Astrocyte (in vitro differentiated cells and primary cell): ENCODE results near the gene POU6F2. TPM values are rescaled to one million over a fixed set of nuclear protein-coding genes. Genes with fewer than 3 reads are reported as not detected.

ENCODE experiments used
- DNase-seq: peaks from one replicate; pipeline ENCODE4 v3.0.0-alpha.2; 2010; ENCODE audit warnings: low read depth
- FAIRE-seq: peaks from 2 replicates; lab custom pipeline; 2011; peaks lifted over from hg19 to GRCh38; lab: Jason Lieb, UNC
- H2AFZ ChIP-seq: 2 replicates; pipeline ENCODE4 v1.6.0; 2012; ENCODE audit warnings: low read depth, low read length, inconsistent platforms
- H3K27ac ChIP-seq: 2 replicates; pipeline ENCODE4 v1.5.1; 2011; ENCODE audit warnings: low read depth, low read length, inconsistent platforms
- H3K27me3 ChIP-seq: 2 replicates; pipeline ENCODE4 v1.6.0; 2011; ENCODE audit warnings: low read length, inconsistent platforms; ENCODE audit not compliant: insufficient read depth
- H3K36me3 ChIP-seq: 2 replicates; pipeline ENCODE4 v1.5.1; 2011; ENCODE audit warnings: low read length, inconsistent platforms; ENCODE audit not compliant: insufficient read depth
- H3K4me1 ChIP-seq: 2 replicates; pipeline ENCODE4 v1.5.1; 2011; ENCODE audit warnings: low read length, inconsistent platforms; ENCODE audit not compliant: insufficient read depth
- H3K4me2 ChIP-seq: 2 replicates; pipeline ENCODE4 v1.6.0; 2012; ENCODE audit warnings: low read length, inconsistent platforms
- H3K4me3 ChIP-seq: 2 replicates; pipeline ENCODE4 v1.5.1; 2011; ENCODE audit warnings: low read depth, mild to moderate bottlenecking, low read length, inconsistent platforms; ENCODE audit not compliant: insufficient read depth
- H3K79me2 ChIP-seq: 2 replicates; pipeline ENCODE4 v1.6.0; 2012; ENCODE audit warnings: mild to moderate bottlenecking, low read length, inconsistent platforms; ENCODE audit not compliant: insufficient read depth
- H3K9ac ChIP-seq: 2 replicates; pipeline ENCODE4 v1.6.0; 2012; ENCODE audit warnings: mild to moderate bottlenecking, low read length, inconsistent platforms
- H3K9me3 ChIP-seq: 2 replicates; pipeline ENCODE4 v1.5.1; 2012; ENCODE audit warnings: low read depth, mild to moderate bottlenecking, low read length, inconsistent platforms; ENCODE audit not compliant: insufficient read depth
- H4K20me1 ChIP-seq: 2 replicates; pipeline ENCODE4 v1.6.0; 2012; ENCODE audit warnings: low read length, inconsistent platforms; ENCODE audit not compliant: insufficient read depth
- H3K27ac Mint-ChIP-seq: one replicate; pipeline ENCODE4 v1.8.0; 2021; ENCODE audit warnings: mild to moderate bottlenecking, mixed read lengths; ENCODE audit not compliant: unreplicated experiment
- H3K27me3 Mint-ChIP-seq: one replicate; pipeline ENCODE4 v1.8.0; 2021; ENCODE audit warnings: low read depth, mixed read lengths; ENCODE audit not compliant: unreplicated experiment
- H3K36me3 Mint-ChIP-seq: one replicate; pipeline ENCODE4 v1.8.0; 2021; ENCODE audit warnings: low read depth, mixed read lengths; ENCODE audit not compliant: unreplicated experiment
- H3K4me1 Mint-ChIP-seq: one replicate; pipeline ENCODE4 v1.8.0; 2021; ENCODE audit warnings: low read depth, mixed read lengths; ENCODE audit not compliant: unreplicated experiment
- H3K4me3 Mint-ChIP-seq: one replicate; pipeline ENCODE4 v1.8.0; 2021; ENCODE audit warnings: mild to moderate bottlenecking, moderate library complexity, mixed read lengths; ENCODE audit not compliant: unreplicated experiment
- H3K9me3 Mint-ChIP-seq: one replicate; pipeline ENCODE4 v1.8.0; 2021; ENCODE audit warnings: mild to moderate bottlenecking, mixed read lengths; ENCODE audit not compliant: unreplicated experiment
- EZH2 ChIP-seq: IDR thresholded peaks from 2 replicates; pipeline ENCODE4 v1.6.1; 2012; ENCODE audit warnings: mild to moderate bottlenecking, low read length, inconsistent platforms; ENCODE audit not compliant: insufficient read depth
- total RNA-seq: library from RNA; stranded (reverse); gene quantifications from 2 replicates; pipeline ENCODE4 v1.2.1, GENCODE V29; 2021
- TF ChIP-seq, protein P1 (sequence below): IDR thresholded peaks from 2 replicates; pipeline ENCODE4 v1.5.1; 2011; ENCODE audit warnings: low read depth, mild to moderate bottlenecking, inconsistent platforms, low read length, moderate library complexity; ENCODE audit not compliant: insufficient read depth

POU6F2 gene
- total RNA-seq, 1 donor from 2014 or later: 0.45 TPM

GRCh38 chr7:39306016-39306570, 328.4 kb downstream of the POU6F2 start:
- Histone ChIP-seq H3K27ac (no peak overlapping the region), H3K9ac (no peak overlapping the region), H3K4me1 (no peaks in the 10 kb centered on the region), H3K79me2 (no peaks in the 10 kb centered on the region), H2AFZ (no peak overlapping the region), H3K4me2 (no peak overlapping the region), H4K20me1 (no peaks in the 10 kb centered on the region), H3K27me3 (no peaks in the 10 kb centered on the region), H3K9me3 (no peaks in the 10 kb centered on the region), H3K4me3 (no peak overlapping the region), H3K36me3 (no peaks in the 10 kb centered on the region)
- peaks cover 1% of the 10 kb centered on the region for H3K9me3 Mint-ChIP-seq
- H3K4me3 Mint-ChIP-seq: no peak overlapping the region
- H3K36me3 Mint-ChIP-seq: no peaks in the 10 kb centered on the region
- H3K27ac Mint-ChIP-seq: no peak overlapping the region
- DNase-seq (no peak), FAIRE-seq (no peak)
- H3K27me3 Mint-ChIP-seq: peaks cover 4% of the 10 kb centered on the region
- H3K4me1 Mint-ChIP-seq: peaks cover 11% of the 10 kb centered on the region
- TF ChIP-seq, protein P1, sequence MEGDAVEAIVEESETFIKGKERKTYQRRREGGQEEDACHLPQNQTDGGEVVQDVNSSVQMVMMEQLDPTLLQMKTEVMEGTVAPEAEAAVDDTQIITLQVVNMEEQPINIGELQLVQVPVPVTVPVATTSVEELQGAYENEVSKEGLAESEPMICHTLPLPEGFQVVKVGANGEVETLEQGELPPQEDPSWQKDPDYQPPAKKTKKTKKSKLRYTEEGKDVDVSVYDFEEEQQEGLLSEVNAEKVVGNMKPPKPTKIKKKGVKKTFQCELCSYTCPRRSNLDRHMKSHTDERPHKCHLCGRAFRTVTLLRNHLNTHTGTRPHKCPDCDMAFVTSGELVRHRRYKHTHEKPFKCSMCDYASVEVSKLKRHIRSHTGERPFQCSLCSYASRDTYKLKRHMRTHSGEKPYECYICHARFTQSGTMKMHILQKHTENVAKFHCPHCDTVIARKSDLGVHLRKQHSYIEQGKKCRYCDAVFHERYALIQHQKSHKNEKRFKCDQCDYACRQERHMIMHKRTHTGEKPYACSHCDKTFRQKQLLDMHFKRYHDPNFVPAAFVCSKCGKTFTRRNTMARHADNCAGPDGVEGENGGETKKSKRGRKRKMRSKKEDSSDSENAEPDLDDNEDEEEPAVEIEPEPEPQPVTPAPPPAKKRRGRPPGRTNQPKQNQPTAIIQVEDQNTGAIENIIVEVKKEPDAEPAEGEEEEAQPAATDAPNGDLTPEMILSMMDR: no peak
- no peak for TF ChIP-seq EZH2

GRCh38 chr7:39310699-39311098, 333.0 kb downstream of the POU6F2 start:
- Histone ChIP-seq H2AFZ (no peak overlapping the region), H3K4me2 (no peak overlapping the region), H3K4me1 (no peaks in the 10 kb centered on the region), H3K27ac (no peak overlapping the region), H4K20me1 (no peaks in the 10 kb centered on the region), H3K4me3 (no peak overlapping the region), H3K79me2 (no peaks in the 10 kb centered on the region), H3K9ac (no peak overlapping the region), H3K27me3 (no peaks in the 10 kb centered on the region), H3K9me3 (no peaks in the 10 kb centered on the region), H3K36me3 (no peaks in the 10 kb centered on the region)
- DNase-seq (no peak), FAIRE-seq (no peak)
- H3K27ac Mint-ChIP-seq: no peak overlapping the region
- H3K36me3 Mint-ChIP-seq: no peaks in the 10 kb centered on the region
- peaks cover 1% of the 10 kb centered on the region for H3K9me3 Mint-ChIP-seq
- H3K27me3 Mint-ChIP-seq: peaks cover 2% of the 10 kb centered on the region
- H3K4me1 Mint-ChIP-seq: peaks cover 5% of the 10 kb centered on the region
- TF ChIP-seq EZH2: no peak
- TF ChIP-seq, protein P1: no peak
- H3K4me3 Mint-ChIP-seq: no peak overlapping the region

GRCh38 chr7:39312254-39312989, 334.7 kb downstream of the POU6F2 start:
- FAIRE-seq: no peak

More at GRCh38 chr7:39312254-39312989, 334.7 kb downstream of the POU6F2 start:
- H3K27me3 ChIP-seq: no peaks in the 10 kb centered on the region
- H3K4me2 ChIP-seq: no peak overlapping the region
- H3K4me1 ChIP-seq: no peaks in the 10 kb centered on the region
- no peak overlapping the region for H3K4me3 Mint-ChIP-seq
- H3K9me3 Mint-ChIP-seq: peaks cover 1% of the 10 kb centered on the region
- H4K20me1 ChIP-seq: no peaks in the 10 kb centered on the region
- no peak for TF ChIP-seq EZH2
- TF ChIP-seq, protein P1: no peak
- no peak overlapping the region for H3K27ac Mint-ChIP-seq
- no peak overlapping the region for H3K9ac ChIP-seq
- H3K4me1 Mint-ChIP-seq: no peaks in the 10 kb centered on the region
- no peak overlapping the region for H2AFZ ChIP-seq
- H3K36me3 ChIP-seq: no peaks in the 10 kb centered on the region
- no peak overlapping the region for H3K4me3 ChIP-seq
- H3K27ac ChIP-seq: no peak overlapping the region
- peaks cover 2% of the 10 kb centered on the region for H3K27me3 Mint-ChIP-seq
- DNase-seq: no peak
- H3K9me3 ChIP-seq: no peaks in the 10 kb centered on the region
- no peaks in the 10 kb centered on the region for H3K79me2 ChIP-seq
- H3K36me3 Mint-ChIP-seq: no peaks in the 10 kb centered on the region
